Prostate gland (tissue), 2 donors: ENCODE measurements around the gene UQCRHL. TPM values are rescaled to one million over a fixed set of nuclear protein-coding genes. Genes with fewer than 3 reads are reported as not detected.

Experiments
- DNase-seq: peaks from one replicate; pipeline ENCODE4 v3.0.0-alpha.2; 2019; ENCODE audit warnings: low spot score
- H3K27ac ChIP-seq, 2 donors: fragments of 200-600 bp; sonication (generic); 2 replicates each; pipeline ENCODE4 v1.5.1; 2017 to 2019
- H3K27me3 ChIP-seq: fragments of 200-600 bp; sonication (generic); replicated peaks from 2 replicates; pipeline ENCODE4 v1.5.1; 2019; ENCODE audit not compliant: insufficient read depth
- H3K36me3 ChIP-seq, 2 donors: fragments of 200-600 bp; sonication (generic); 1 replicate in 1 of 2; 2 replicates in 1 of 2; pipeline versions ENCODE4 v1.5.1 to v1.8.1; 2017 to 2019
- H3K4me1 ChIP-seq: fragments of 200-600 bp; sonication (generic); replicated peaks from 2 replicates; pipeline ENCODE4 v1.5.1; 2019
- H3K4me3 ChIP-seq, 2 donors: fragments of 200-600 bp; sonication (generic); 2 replicates each; pipeline ENCODE4 v1.5.1; 2017 to 2019
- H3K9me3 ChIP-seq: fragments of 200-600 bp; sonication (generic); 2 replicates; pipeline ENCODE4 v1.5.1; 2017
- POLR2A ChIP-seq: fragments of 450-650 bp; IDR thresholded peaks from one replicate; pipeline ENCODE4 v1.6.1; 2016; ENCODE audit warnings: antibody characterized with exemption, mild to moderate bottlenecking
- POLR2AphosphoS5 ChIP-seq: sonication (generic); formaldehyde crosslinking; IDR thresholded peaks from one replicate; pipeline ENCODE4 v1.6.1; 2017; ENCODE audit warnings: antibody characterized with exemption
- WGBS: methylation state at CpG from one replicate; pipeline ENCODE4 v1.1.5; 2018; 5-methylcytosine and 5-hydroxymethylcytosine counted together
- intact Hi-C: fragments of 100-400 bp; cut with DNase I; formaldehyde crosslinking; loops from one replicate; pipeline ENCODE4 v1.14.2; 2022
- total RNA-seq, 2 donors: library from RNA; depleted of rRNA; stranded (reverse); fragments of >200 nt; gene quantifications; one replicate each; pipeline ENCODE4 v1.1.0, GENCODE V29; 2016
- TF ChIP-seq, protein P1 (sequence below), 4 experiments: fragments of 200-600 bp in 2 of 4; fragments of 450-650 bp in 2 of 4; sonication (generic) in 2 of 4; IDR thresholded peaks; 1 replicate in 3 of 4; 2 replicates in 1 of 4; pipeline ENCODE4 v1.5.1; 2016 to 2019; ENCODE audit warnings: antibody characterized with exemption in 4 of 4, mild to moderate bottlenecking in 2 of 4, moderate library complexity in 2 of 4

The UQCRHL gene
- total RNA-seq, 2 donors from 2014 or later: 1.6 to 2.4 TPM

DNA sequence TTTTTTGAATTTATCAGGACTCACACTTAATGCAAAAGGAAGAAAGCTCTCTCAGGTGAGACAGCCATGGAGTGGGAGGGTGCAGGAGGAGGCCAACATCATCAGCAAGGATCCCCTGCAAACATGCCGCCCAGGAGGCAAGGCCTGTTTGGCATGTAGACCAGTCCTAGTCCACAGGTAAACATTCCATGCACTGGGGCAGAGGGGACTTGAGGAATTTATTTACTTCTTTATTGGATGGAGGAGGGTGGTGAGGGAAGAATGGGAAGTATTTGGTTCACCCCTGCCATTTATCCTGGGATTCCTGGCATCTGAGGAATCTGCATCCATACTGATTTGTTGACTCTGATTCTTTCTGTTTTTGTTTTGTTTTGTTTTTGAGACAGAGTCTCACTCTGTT, 1.5 kb upstream of the UQCRHL start:
- 40% methylated on average over 1 of the region's 1 CpG for WGBS
- intact Hi-C loops: no loop called here
- no peak overlapping the region for H3K27ac ChIP-seq

DNA sequence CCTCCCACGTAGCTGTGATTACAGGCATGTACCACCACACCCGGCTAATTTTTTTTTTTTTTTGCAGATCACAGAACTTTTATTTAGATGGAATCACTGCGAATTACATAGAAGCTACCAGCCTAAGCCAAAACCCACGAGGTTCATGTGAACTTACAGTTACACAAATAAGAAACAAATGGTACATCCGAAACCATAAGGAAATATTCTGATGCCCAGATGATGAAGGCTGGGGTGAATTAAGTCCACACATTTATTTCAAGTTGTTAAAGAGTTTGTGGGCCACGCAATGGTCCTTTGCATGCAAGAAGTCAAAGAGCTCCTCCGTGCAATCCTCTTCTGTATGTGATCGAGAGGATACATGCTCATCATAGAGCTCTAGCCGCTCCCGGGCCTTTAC, 328 bp downstream of the UQCRHL start:
- Histone ChIP-seq H3K4me1 (no peaks in the 10 kb centered on the region), H3K27me3 (no peaks in the 10 kb centered on the region), H3K36me3 (no peaks in the 10 kb centered on the region), H3K27ac (no peak overlapping the region), H3K4me3 (no peak overlapping the region), H3K9me3 (no peaks in the 10 kb centered on the region)
- intact Hi-C loops: no loop called here
- no peak for TF ChIP-seq POLR2A
- TF ChIP-seq, protein P1, sequence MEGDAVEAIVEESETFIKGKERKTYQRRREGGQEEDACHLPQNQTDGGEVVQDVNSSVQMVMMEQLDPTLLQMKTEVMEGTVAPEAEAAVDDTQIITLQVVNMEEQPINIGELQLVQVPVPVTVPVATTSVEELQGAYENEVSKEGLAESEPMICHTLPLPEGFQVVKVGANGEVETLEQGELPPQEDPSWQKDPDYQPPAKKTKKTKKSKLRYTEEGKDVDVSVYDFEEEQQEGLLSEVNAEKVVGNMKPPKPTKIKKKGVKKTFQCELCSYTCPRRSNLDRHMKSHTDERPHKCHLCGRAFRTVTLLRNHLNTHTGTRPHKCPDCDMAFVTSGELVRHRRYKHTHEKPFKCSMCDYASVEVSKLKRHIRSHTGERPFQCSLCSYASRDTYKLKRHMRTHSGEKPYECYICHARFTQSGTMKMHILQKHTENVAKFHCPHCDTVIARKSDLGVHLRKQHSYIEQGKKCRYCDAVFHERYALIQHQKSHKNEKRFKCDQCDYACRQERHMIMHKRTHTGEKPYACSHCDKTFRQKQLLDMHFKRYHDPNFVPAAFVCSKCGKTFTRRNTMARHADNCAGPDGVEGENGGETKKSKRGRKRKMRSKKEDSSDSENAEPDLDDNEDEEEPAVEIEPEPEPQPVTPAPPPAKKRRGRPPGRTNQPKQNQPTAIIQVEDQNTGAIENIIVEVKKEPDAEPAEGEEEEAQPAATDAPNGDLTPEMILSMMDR (IDR thresholded peaks at IDR 0.05): no peak
- TF ChIP-seq POLR2AphosphoS5: no peak
- no peak for DNase-seq
- WGBS: 93% methylated on average over 10 of the region's 10 CpGs

More for the DNA sequence above, 1.5 kb upstream of the UQCRHL start:
- Histone ChIP-seq H3K4me3 (no peak overlapping the region), H3K27me3 (no peaks in the 10 kb centered on the region), H3K36me3 (no peaks in the 10 kb centered on the region), H3K4me1 (no peaks in the 10 kb centered on the region), H3K9me3 (no peaks in the 10 kb centered on the region)
- TF ChIP-seq POLR2AphosphoS5: no peak
- no peak for TF ChIP-seq POLR2A
- TF ChIP-seq, protein P1 (IDR thresholded peaks at IDR 0.05): no peak
- no peak for DNase-seq

DNA sequence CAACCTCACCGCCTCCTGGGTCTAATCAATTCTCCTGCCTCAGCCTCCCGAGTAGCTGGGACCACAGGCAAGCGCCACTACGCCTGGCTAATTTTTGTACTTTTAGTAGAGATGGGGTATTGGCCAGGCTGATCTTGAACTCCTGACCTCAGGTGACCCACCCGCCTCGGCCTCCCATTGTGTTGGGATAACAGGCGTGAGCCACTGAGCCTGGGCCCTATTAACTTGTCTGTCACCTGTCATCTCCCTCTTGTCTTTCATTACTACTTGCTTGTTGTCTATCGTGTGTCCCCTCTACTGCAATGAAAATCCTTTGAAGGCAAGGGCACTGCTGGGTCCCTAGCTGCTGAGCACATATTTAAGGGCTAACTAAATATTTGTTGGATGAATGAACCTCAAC, 3.4 kb downstream of the UQCRHL start:
- H3K4me1 ChIP-seq: peaks cover 16% of the 10 kb centered on the region
- no peaks in the 10 kb centered on the region for H3K36me3 ChIP-seq
- no peaks in the 10 kb centered on the region for H3K27me3 ChIP-seq
- no peak for TF ChIP-seq POLR2A
- no peak for TF ChIP-seq POLR2AphosphoS5
- TF ChIP-seq, protein P1 (IDR thresholded peaks at IDR 0.05): no peak
- DNase-seq: no peak
- H3K27ac ChIP-seq: no peak overlapping the region
- intact Hi-C loops: no loop called here
- no peak overlapping the region for H3K4me3 ChIP-seq
- 81% methylated on average over 8 of the region's 8 CpGs for WGBS
- H3K9me3 ChIP-seq: no peaks in the 10 kb centered on the region

DNA sequence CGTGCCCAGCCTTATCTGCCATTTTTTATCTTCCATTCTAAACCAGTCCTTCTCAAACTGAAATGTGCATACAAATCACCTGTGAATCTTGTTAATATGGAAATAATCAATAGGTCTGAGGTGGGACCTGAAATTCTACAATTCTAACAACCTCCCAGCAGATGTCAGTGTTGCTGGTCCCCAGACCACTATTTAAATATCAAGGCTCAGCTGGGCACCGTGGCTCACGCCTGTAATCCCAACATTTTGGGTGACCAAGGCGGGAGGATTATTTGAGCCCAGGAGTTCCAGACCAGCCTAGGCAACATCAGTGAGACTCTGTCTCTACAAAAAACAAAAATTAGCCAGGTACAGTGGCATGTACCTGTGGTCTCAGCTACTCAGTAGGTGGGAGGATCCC, 4.1 kb downstream of the UQCRHL start:
- intact Hi-C loops: no loop called here
- 39% methylated on average over 4 of the region's 4 CpGs for WGBS
- TF ChIP-seq, protein P1 (IDR thresholded peaks at IDR 0.05): peak in 3 of 4 experiments; percentile 20 to 41 (median 37)
- TF ChIP-seq POLR2AphosphoS5 (no peak), POLR2A (no peak)
- DNase-seq: no peak
- Histone ChIP-seq H3K9me3 (no peaks in the 10 kb centered on the region), H3K27me3 (no peaks in the 10 kb centered on the region), H3K4me1 (peaks cover 16% of the 10 kb centered on the region), H3K36me3 (no peaks in the 10 kb centered on the region), H3K27ac (no peak overlapping the region), H3K4me3 (no peak overlapping the region)

DNA sequence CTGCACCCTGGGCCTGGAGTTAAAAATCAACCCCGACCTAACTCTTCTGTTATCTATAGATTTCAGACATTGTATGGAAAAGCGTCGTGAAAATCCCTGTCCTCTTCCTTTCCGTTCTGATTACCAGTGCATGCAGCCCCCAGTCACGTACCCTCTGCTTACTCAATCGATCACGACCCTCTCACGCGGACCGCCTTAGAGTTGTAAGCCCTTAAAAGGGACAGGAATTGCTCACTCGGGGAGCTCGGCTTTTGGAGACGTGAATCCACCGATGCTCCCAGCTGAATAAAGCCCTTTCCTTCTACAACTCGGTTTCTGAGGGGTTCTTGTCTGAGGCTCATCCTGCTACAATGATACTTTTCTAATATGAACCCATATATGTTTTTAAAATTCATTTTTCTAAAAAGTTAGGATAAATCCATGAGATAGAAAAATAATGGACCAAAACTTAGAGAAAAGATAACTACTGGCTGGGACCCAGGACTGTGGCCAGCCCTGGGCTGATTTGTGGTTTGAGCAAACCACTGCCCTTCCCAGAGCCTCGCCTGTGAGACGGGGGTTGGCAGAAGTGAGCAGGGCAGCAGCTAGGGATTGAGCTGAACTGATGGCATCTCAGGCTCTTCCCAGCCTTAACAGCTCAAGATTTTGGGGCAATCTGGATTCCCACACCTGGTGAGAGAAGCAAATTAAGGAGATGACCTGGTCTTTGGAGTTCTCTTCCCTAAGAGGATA, 5.0 kb downstream of the UQCRHL start:
- DNase-seq: no peak
- H3K4me3 ChIP-seq: no peak overlapping the region
- peaks cover 16% of the 10 kb centered on the region for H3K4me1 ChIP-seq
- no peak for TF ChIP-seq POLR2A
- TF ChIP-seq, protein P1 (IDR thresholded peaks at IDR 0.05): no peak
- no peak for TF ChIP-seq POLR2AphosphoS5
- WGBS: 84% methylated on average over 17 of the region's 17 CpGs
- no peak overlapping the region for H3K27ac ChIP-seq
- no peaks in the 10 kb centered on the region for H3K9me3 ChIP-seq
- no peaks in the 10 kb centered on the region for H3K36me3 ChIP-seq
- intact Hi-C loops: no loop called here
- H3K27me3 ChIP-seq: no peaks in the 10 kb centered on the region
